NOMO-1 treated with dmso at 0.1 percent for 144 hours (cell line): Measurements from ENCODE around the gene PGM5.
A peak's percentile ranks its signal among the peaks of the same experiment; 100 is the strongest.

Experiments
- DNase-seq: peaks from one replicate; lab custom pipeline; 2025; ENCODE audit not compliant: unreplicated experiment; lab: John Stamatoyannopoulos, UW

PGM5 gene

DNA sequence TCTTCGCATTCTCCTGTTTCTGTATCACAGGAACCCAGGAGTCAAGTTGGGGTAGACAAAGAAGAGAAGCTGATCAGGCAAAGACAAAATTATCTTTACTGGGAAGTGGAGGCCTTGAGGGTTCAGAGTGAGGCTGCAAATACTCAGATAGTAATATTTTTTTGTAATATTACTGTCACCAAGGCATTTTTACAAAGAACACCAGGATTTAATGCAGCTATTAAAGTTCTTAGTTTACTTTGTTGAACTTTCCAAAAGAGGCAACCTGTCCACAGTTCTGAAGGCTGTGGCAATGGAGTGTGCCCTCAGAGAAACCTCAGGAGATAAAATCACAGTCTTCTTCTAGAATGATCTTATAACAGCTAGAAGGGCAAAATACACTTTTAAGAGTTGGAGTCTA lies 74.9 kb downstream of the PGM5 start:
- DNase-seq = no peak

GRCh38 chr9:68433531-68434110 lies 77.2 kb downstream of the PGM5 start:
- DNase-seq = no peak

- no peak for DNase-seq
Measured at GRCh38 chr9:68437785-68438184, 81.4 kb downstream of the PGM5 start.

DNA sequence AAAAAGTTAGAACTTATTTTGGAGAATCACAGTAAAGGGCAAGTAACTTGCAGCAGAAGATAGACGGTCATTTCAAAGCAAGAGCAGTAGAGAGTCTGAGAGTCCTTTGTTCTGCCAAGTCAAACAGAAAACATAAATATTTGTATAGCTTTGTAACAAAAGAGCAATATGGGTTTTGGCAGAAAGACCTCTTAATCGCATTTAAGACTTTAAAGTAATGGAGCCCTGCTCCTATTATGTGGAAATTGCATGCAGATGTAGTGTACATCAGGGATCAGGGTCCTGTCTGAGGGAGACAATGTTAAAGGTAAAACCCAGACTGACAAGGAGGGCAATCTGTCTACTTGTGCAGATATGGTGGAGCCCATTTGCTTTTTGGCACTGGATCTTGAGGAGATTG lies 87.2 kb downstream of the PGM5 start:
- DNase-seq = no peak

- no peak for DNase-seq
Measured at GRCh38 chr9:68446836-68447235, 90.4 kb downstream of the PGM5 start.

DNA sequence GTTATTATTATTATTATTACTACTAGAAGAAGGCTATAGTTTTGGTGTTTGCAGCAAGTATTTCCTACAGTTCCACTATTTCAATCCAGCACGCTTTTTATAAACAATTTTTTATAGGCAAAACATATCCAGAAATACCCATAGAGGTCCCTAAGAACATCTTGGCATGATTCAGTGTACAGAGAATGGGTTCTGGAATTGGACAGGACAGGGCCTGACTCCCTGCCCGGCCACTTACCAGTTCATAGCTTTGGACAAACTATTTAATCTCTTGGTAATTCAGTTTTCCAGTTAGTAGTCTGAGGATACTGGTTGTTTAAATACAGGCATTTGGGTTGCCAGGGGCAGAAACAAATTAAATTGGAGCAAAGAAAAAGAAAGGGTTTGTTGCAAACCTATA lies 91.2 kb downstream of the PGM5 start:
- DNase-seq = no peak

DNA sequence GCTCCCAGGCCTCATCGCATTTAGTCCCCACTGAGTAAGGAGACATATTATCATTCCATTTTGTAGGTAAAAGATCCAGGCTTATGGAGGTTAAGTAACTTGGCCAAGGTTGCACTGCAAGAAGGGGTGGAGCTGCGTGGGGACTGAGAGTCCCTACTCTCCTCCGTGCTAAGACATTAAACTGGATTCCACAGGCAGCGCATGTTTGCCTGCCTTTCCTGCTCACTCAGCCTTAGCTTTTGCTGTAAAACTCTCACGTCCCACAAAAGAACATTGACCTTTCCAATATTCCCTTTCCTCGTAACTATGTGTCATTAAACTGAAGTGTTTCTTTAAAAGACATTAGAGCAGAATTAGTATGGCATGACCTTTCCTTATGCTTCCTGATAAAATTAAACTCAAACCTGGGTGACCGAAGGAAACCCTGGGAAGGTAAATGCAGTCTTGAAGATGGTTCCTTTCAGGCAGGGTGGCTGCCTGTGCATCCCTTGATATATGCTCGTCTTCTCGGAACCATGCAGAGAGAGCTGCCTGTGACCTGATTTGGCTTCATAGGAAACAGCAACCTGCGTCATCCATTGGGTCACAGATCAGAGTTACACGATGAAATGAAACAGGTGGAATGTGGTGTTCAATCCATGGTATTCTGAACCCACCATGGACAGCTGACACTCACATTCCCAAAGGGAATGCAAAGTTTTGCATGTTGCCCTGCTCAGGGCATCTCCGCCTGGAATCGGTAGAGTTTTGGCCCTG lies 98.3 kb downstream of the PGM5 start:
- DNase-seq = no peak

DNA sequence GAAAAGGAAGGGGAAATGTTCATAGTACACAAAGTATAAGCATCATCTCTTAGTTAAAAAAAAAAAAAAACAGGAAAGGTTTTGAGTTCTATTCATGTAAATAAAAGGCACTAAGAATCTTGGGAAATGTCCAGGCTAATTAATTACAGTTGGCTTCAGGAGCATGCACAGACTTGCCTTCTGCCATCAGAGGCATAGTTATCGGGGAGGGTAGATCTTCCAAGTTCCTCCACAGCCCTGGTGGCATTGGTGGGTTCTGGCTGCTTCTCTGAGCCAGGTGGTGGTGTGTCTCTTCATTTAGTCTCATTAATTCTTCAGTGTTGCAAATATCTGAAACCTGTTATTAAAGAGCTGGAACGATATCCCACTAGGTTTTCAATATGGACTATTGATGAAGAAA lies 99.0 kb downstream of the PGM5 start:
- DNase-seq = no peak

GRCh38 chr9:68457803-68458202 lies 101.4 kb downstream of the PGM5 start:
- no peak for DNase-seq

GRCh38 chr9:68458918-68459317 lies 102.5 kb downstream of the PGM5 start:
- no peak for DNase-seq

DNA sequence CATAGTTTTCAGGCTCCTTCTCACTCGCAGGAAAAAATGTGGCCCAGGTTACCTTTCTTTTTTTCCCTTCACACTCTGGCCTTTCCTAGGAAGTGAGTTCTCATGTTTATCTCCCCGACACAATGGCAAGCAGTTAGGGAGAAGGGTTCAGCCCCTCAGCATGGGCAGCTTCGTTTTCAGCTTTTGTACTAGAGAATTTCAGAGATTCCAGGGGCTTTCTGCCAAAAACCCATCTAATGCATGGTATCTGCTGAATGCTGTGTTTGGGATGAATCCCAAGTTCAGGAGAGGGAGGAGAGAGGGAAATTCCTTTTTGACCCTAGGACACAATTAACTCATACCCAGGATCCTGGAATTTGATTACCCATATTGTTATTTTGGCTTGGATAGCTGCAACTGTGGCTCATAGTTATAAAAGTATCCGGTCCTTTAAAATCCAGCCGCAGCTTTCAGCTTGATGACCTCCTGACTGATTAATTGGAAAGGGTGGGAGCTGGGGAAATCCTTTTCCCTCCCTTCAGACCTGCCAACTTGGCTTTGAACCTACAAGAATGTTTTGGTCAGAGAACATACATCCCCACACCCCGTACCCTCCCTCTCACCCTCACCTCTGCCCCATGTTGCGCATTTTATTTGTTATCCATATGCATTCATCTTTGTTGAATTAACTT lies 105.8 kb downstream of the PGM5 start:
- DNase-seq = no peak

- DNase-seq = no peak
Measured at GRCh38 chr9:68470067-68470466, 113.7 kb downstream of the PGM5 start.

GRCh38 chr9:68470634-68471033 lies 114.2 kb downstream of the PGM5 start:
- no peak for DNase-seq

- no peak for DNase-seq
Measured at GRCh38 chr9:68472119-68472518, 115.7 kb downstream of the PGM5 start.

DNA sequence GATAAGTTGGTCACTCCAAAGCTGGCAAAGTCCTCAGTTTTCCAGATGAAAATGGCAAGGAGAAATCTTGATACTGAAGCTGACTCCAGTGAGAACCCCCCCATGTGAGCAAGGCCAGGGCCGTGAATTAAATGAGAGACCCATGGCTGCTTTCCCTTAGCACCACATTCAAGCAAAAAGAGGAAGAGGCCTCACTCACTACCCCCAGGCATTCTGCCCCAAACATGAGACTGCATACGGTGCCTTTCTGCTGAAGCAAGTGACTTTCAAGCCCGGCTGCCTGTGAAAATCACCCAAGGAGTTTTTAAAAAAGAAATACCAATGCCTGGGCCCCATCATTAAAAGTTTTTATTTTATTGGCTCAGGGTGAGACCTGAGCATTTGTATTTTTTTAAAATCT lies 117.4 kb downstream of the PGM5 start:
- peak; percentile 0 for DNase-seq

DNA sequence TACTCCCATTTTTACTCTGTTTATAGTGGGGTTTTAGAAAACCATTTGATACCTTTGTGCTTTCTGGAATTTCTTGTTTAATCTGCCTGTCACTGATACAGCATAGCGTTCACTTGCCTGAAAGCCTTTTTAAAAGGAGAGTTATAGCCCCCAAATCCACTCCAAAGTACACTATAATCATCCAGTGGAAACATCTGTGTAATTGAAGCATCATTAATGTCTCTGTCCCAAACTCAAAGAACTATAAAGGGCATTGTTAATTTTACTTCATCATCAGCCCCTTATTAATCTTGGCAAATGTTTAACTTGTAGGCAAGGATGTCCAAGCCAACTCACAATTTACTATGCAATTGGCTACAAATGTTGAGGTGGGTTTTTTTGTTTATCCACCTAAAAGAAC lies 120.0 kb downstream of the PGM5 start:
- no peak for DNase-seq

- DNase-seq = no peak
Measured at GRCh38 chr9:68476847-68477246, 120.4 kb downstream of the PGM5 start.

DNA sequence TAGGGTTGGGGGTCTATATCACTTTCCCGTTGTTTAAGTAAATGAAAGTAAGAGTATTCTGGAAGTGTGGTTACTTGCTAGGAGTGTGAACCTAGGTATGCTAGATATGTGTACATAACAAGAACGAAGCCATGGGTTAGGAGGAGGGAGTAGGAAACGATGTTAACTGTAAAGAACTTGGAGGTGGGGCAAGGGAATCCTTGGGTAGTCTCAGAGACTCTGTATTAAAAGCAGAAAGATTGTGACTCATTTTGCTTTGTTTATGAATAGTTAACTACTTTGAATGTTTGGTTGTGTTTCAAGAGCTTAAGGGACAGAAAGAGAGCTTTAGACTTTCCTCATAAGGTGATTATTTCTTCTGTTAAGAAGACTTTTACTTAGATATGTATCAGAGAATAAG lies 124.4 kb downstream of the PGM5 start:
- DNase-seq = no peak

- DNase-seq = no peak
Measured at GRCh38 chr9:68482548-68482947, 126.1 kb downstream of the PGM5 start.

DNA sequence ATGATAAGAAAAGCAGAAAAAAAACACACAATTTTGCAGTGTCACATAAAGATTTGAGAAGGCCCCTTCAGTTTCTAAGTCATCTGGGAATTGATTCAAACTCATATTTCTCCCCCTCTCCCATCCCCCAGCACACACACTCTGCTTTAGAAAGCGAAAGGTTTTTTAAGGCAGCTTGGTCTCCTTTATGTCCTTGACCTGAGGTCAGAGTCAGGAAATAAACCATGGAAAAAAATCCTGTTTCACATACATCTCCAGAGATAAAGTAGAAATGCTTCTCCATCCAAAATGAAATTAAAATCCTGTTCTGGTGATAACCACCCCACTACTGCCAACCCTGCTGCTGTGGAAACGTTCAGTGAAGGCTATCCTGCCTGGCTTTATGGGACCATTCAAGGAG lies 131.7 kb downstream of the PGM5 start:
- no peak for DNase-seq

DNA sequence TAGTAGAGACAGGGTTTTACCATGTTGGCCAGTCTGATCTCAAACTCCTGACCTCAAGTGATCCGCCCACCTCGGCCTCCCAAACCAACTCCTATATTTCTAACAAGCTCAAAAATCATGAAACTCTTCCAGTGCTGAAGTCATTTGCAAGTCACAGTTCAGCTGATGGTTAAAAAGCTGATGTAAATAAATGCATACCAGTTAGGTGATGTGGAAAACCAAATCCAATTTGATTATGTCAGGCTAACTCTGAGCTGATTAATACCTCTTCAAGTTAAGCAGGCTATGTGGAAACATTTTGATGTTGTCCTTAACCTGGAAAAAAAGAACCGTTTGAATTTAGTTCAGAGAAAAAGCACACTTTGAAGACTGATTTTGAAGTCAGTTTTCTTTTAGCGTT lies 133.2 kb downstream of the PGM5 start:
- no peak for DNase-seq

- DNase-seq = no peak
Measured at GRCh38 chr9:68492806-68493205, 136.4 kb downstream of the PGM5 start.
